Activated T-cell treated with anti-CD3 and anti-CD28 coated beads for 24 hours (primary cell): ENCODE data around the gene PPFIA2.

ENCODE experiments used
- DNase-seq: peaks from one replicate; pipeline ENCODE4 v3.0.0-alpha.2; 2020; ENCODE audit warnings: low read depth

Gene PPFIA2

DNA sequence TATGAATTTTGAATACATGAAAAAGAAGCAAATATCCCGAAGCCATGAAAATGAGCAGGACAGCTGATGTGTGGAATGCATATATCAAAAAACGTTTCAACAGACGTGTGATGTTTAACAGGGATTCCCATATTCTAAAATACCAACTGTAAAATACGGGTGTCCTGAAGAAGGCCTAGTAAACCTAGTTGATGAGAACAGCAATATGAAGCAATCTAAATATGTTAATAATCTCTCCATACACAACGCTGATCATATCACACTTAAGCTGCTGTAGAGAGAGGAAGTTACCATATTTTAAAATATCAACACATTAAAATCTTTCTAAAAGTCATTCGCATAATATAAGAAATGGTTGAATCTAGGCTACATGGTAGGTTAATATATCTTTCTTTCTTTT lies 317.5 kb downstream of the PPFIA2 start:
- DNase-seq: no peak

DNA sequence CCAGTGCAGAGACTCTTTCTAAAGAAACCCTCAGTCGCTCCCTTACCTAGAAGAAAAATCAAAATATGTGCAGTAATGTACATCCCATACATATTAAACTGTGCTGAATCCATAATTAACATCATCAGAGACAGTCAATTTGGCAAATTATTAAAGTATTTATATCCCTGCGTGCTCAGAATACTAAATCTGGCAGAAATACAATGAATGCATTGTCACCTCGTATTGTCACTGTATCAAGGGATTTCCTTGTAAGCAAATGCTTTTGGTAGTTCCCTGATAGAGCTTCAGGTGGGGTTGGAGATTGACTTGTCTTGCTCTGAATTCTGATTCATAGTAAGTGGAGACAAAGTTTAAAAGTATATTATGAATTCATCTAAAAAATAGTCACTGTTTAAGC lies 319.1 kb downstream of the PPFIA2 start:
- no peak for DNase-seq

DNA sequence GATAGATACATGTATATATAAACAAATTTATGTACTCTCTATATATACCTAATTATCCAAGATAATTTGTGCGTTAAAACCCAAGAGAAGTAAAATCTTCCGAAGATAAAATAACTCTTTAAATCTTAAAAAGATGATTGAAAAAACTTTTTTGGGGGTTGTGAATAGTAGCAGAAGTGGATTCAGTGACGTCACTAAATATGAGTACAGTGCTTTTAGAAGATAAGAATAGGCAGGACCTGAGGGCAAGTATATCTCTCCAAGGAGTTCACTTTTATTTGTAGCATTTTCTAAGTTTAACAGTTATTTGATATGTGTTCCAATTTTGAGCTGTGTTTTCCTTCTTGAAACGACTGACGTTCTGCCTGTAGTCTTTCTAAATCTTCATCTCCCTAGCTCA lies 319.8 kb downstream of the PPFIA2 start:
- DNase-seq: no peak

DNA sequence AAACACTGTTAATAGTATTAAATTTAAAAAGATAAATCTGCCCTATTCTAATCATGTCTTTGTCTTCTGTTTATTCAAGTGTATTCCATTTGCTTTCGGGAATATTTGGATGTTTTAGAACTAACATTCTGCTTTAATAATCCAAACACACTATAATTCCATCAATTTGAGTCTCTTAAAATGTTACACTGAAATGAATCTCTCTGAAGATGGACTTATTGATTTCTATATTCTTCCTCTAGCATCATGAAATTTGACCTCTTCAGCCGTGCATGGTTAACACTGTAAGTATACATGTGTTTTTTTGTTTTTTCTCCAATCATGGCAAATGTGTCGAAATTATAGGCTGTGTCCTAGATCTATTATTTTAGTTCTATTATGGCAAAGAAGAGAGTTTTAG lies 342.1 kb downstream of the PPFIA2 start:
- DNase-seq: no peak

DNA sequence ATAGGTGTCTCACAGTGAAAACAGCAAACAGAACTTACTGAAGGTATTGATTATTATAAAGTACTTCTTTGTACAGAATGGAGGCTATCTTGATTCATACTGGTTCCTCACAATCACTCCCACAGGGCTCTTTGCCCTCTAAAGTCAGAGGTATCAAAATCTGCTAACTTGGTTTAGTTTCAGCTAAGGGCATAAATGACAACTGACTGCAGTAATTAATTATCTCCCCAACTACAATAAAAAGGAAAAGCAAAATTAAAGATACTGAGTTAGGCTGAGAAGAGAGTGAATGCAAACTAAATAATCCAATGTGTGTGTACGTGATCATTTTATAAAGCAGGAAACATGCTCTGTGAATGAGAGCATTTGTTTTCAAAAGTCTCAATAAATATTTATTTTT lies 342.6 kb downstream of the PPFIA2 start:
- no peak for DNase-seq

DNA sequence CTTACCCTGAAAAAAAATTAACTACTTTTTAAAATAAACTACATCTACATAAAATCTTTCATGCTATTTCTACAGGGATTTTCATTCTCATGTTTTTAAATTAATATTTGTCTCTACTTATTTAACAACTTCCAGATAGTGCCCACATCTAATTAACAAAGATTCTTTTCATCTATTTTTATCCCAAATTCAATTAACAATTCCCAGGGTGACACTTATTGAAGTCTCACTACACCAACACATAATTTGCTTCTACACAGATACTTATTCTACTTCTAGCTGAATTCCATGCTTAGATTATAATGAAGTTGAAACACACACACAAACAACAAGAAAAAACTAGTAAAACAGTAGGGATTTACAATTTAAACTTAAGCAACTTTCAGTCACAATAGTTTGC lies 344.7 kb downstream of the PPFIA2 start:
- DNase-seq: no peak

DNA sequence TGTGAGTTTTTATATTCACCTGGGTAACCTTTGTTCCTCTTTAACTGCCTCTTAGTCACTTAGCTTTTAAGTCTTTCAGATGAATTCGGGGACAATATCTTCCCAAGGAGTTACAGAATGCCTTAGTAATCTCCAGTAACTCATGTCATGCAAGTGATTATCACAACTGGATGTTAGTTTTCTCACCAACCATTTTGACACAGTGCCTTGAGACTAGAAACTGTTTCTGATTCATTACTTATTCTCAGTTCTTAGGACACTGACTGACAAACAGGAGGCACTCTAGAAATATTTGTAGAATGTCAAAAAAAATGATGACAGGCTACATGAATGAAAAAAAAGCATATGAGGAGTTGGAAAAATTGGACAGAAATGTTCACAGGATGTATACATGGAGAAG lies 346.2 kb downstream of the PPFIA2 start:
- DNase-seq: no peak

DNA sequence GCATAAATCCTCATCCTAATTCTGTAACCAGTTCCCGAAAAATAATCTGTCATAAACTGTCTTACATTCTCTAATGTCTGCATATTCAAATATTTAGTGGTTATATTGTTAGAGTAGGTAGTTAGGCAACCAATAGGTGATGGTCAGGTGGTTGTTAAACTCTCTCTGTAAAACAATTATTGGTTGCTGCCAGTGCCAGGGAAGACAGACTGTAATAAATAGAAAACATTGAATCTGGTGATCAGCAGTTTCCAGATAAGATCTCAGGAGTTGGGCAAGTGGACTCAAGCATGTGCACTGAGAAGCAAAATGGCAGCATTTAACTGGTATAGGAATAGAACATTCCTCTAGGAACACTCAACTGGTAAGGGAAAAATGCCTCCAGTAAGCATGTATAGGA lies 355.8 kb downstream of the PPFIA2 start:
- no peak for DNase-seq

DNA sequence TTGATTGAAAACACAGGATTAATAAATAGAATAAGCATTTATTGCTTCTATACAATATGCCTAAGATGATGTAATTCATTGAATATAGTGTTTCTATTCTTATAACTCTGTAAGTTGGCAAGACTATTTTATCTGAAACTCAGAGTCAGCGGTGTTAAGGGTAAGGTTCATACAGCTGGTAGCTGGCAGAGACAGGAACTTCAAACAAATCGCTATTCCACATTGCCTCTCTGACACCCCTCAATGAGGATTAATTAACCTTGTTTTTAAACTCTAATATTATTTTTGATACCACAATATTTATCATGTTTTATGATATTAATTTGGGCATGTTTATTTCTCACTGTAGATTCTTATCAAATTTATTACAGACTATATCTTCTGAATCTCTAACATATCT lies 357.9 kb downstream of the PPFIA2 start:
- no peak for DNase-seq

DNA sequence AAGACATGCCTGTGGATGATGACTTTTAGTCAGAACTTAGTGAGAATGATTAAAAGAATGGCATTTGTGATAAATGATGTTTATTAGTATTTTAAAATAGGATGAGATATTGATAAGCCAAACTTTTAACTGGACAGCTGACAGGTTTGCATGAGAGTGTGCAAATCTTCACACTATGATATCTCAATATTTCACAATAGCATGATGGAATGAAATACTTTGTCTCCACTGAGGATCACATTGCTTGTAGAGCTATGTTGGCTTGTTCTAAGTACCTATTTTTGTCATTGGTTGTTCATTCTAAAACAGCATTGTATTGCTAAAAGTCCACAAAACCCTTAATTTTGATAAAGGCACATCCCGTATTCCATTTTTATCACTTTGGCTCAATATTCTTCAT lies 359.1 kb downstream of the PPFIA2 start:
- no peak for DNase-seq

DNA sequence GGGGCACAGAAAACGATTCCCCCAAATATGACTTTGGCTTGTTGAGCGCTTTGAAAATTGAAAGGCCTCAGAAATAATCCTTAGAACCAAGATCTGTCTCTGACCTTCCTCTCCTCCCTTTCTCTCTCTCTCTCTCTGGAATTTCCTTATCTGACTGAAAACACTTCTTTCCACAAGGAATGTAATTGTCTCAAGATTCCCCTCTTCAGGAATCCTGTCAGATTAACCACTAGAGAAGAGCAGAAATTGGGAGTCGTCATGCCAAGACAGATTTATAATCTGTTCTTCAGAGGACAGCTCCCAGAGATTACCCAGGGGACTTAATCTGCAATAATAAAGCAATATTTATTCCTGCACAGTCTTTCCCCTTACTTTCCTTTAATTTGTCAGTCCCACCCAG lies 363.7 kb downstream of the PPFIA2 start:
- DNase-seq: no peak

DNA sequence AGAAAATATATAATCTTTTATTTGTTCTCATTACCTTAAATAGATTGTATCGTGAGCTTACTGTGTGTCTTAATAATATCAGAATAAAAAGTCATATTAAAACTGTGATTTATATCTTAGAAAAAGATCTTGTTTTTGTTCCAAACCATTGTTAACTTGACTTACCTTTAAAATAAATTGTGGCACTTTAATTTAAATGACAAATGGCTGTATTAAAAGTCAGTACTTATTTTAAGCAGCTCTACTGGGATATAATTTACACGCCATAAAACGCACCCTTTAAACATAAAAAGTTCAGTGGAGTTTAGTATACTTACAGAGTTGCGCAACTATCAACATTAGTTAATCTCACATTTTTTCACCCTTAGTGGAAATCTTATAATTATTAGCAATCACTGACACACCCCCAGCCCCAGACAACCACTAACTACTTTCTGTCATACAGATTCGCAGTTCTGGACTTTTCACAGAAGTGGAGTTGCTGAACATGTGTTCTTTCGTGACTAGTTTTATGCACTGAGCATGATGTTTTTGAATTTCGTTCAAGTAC lies 369.5 kb downstream of the PPFIA2 start:
- no peak for DNase-seq

DNA sequence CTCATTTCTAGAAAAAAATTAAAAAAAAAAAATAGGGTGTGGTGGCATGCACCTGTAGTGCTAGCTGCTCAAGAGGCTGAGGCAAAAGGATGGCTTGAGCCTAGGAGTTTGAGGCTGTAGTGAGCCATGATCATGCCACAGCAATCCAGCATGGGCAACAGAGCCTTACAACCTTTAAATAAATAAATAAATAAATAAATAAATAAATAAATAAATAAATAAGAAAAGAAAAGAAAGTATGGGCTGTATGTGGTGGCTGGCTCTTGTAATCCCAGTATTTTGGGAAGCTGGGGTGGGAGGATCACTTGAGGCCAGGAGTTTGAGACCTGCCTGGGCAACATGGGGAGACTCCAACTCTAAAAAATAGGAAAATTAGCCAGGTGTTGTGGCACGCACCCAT lies 373.0 kb downstream of the PPFIA2 start:
- no peak for DNase-seq

DNA sequence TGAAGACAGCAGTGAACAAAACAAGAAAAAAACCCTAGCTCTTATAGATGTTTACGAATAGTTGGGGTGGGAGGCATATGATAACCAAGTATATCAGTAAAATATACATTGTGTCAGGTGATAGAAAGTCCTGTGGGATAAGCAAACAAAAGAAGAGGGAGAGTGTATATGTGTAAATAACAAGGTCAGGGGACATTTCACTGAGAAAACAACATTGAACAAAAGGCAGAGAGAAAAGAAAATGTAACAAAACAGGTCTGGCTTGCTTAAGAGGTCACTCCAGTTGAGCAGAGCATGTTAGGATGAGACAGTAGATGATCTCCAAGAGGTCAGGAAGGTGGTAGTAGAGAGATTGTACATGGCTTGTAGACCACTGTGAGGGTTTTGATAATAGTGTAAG lies 377.2 kb downstream of the PPFIA2 start:
- DNase-seq: no peak

DNA sequence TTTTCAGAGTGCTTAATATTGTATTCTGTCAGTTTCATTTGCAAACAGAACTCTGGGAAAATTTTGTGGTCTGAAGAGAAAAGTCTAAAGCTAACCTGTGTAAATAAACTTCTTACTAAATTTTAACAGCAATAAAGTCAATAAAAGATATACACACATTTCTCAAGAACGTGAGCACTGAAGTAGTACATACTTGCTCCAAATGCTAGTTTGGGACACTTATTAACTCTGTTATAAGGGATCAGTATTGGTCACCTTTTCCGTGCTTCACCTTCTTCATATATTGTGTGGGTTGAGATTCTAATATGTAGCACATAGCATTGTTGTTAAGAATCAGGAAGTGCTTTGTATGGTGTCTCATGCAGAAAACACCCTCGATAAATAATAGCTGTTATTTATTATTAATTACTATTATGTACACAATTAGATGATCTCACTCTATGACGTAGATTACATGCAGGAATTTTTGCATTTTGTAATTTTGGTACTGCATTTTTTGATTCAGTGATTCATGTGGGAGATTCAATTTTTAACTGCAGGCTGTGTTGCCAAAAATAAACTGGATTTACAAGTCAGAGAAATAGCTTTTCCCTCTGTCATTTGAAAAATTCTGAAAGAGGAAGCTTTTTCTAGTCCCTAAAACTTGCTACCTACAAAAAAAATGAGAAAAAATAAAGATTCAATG lies 380.4 kb downstream of the PPFIA2 start:
- DNase-seq: no peak

DNA sequence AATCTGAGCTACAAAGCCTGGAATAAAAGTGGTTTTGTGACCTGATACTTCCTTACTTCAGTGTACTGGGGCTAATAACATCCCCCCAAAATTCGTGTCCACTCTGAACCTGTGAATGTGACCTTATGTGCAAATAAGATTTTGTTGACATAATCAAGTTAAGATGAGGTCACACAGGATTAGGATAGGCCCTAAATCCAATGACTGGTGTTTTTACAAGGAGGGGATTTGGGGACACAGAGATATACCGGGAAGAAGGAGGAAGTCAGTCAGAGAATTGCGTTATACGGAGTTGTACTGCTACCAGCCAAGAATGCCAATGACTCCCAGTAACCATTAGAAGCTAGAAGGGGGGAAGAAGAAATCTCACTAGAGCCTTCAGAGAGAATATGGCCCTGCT lies 381.4 kb downstream of the PPFIA2 start:
- DNase-seq: no peak

DNA sequence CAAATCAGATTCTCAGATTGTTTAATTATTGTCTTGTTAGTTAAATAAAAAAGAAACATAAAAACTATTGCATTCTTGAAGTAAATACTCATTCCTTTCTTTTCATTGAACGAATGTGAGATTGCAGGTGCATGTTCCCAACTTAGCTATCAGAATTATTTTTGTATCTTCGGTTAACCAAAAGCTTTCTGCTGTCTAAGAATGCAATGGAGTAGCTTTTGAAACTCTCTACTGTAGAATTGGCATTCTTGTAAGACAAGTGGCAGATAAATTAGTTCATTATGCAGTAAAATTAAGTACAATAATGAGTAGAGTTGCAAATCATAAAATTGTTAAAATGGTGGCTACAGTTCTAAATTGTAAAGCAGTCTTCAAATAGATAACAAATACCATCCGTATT lies 383.2 kb downstream of the PPFIA2 start:
- no peak for DNase-seq

DNA sequence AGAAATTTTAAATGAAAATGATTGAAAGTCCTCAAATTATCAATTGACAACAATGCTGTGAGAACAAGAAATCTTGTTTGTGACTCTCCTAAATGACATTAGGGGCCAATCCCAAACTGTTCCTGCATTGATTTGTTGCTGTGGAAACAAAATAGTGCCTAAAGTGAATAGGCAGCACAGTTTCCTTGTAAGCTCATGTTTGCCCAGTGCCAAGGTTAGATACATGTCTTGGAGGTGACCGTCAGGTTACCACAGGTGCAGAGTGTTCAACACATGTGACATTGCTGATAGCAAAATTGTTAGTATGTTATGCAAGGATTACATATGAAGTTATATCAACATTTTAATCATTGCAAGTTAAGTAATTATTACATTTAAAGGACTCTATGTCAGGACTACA lies 388.7 kb downstream of the PPFIA2 start:
- no peak for DNase-seq

DNA sequence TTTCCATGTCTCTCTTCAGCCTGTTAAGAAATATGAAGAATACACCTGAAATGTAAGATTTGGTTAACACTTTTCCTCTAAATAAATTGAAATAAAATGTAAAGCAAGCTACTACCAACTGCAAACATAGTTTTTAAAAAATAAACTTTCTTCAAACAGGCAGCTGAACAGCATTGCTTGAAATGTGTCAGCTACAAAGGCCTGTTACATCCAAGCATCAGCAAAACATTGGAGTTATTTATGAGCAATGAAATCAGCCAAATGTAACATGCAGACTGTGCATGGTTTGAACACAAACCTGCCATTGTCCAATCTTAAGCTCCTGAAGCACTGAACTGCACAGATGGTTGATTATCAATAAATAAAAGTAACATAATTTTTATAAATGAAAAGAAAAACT lies 390.0 kb downstream of the PPFIA2 start:
- no peak for DNase-seq

DNA sequence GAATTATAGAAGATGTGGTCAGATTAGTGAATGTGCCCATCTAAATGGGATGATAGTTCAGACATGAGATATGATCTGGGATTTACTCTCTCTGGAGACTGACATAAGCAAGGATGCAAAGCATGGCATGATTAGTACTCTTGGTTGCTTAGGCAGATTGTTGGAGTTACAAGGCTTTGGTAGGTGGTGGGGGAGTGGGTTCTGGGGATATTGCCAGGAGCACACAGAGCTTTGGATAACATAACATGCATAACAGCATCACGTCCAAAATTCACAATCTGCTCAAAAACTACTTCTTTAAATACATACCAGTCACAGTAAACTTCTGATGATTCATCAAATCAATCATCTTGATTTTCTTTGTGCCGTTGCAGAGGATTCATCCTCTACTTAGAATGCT lies 393.9 kb downstream of the PPFIA2 start:
- DNase-seq: no peak

DNA sequence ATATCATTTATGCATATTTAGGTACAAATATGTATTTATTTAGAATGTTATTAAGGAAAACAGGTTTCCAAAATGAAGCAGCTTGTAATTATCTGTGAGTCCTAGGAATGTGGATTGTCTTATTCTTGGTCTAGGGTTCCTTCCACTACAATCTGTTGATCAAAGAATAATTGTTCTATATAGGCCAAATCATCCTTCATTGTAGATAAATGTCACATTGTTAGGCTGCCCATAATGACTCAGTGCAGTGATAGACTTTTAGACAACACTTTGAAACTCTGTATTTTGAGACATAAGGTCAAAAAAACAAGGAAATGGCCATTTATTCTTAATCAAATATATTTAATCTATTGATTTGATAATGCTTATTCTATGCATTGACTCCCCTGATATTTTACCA lies 398.2 kb downstream of the PPFIA2 start:
- DNase-seq: no peak

DNA sequence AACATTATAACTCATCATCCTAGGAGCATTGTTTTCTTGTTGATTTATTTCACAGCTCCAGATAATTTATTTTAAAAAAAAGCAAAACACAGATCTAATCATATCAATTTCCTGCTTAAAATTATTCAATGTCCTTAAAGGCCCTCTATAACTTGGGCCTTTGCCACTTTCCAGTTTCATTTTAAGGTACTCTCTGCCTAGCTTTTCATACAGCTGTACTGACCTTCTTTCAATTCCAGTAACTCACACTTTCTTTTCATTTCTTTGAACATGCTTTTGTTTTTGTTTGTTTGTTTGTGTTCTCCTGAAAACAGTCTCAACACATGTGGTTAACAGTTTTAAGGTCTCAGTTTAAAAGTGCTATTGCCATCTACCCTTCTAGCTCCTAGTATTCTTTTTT lies 399.4 kb downstream of the PPFIA2 start:
- no peak for DNase-seq

DNA sequence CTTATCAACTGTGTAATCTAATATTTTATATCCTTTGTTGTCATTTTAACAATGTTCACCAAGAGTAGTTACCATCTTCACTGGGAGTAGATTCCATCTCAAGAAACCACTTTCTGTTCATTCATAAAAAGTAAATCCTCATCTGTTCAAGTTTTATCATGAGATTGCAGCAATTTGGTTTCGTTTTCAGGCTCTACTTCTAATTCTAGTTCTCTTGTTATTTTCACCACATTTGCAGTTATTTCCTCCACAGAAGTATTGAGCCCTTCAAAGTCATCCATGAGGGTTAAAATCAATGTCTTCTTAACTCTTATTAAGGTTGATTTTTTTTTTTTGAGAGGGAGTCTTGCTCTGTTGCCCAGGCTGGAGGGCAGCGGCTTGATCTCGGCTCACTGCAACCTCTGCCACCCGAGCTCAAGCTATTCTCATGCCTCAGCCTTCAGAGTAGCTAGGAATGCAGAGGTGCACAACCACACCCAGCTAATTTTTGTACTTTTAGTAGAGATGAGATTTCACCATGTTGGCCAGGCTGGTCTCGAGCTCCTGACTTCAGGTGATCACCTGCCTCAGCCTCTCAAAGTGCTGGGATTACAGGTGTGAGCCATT lies 404.7 kb downstream of the PPFIA2 start:
- DNase-seq: no peak

DNA sequence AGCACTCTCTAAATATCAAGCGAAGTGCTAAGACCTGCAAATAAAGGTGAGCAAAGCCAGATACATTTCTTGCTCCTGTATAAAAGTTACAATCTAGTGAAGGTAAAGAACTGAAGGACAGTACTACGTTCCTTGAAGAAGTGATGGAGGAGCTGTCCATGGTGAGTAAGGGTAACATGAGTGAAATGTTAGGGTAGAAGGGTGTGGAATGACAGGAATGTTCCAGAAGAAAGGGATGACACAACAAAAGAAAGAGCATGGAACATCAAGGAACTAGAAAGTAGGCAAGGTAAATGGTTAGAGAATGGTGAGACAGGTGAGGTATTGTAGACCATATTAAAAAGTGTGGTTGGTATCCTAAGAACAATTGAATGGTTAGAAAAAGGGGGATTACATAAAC lies 408.8 kb downstream of the PPFIA2 start:
- DNase-seq: no peak
